HUES64 (cell line): ENCODE data around the gene DCUN1D1.

Experiments used
- H3K27ac ChIP-seq: 2 replicates; pipeline ENCODE4 v1.7.0; 2013; ENCODE audit warnings: low read depth, low read length, inconsistent platforms
- H3K27me3 ChIP-seq: 2 replicates; pipeline ENCODE4 v1.6.1; 2013; ENCODE audit warnings: mild to moderate bottlenecking, low read length; ENCODE audit not compliant: insufficient read depth
- H3K36me3 ChIP-seq: 2 replicates; pipeline ENCODE4 v1.6.1; 2013; ENCODE audit warnings: mild to moderate bottlenecking, low read length; ENCODE audit not compliant: insufficient read depth
- H3K4me1 ChIP-seq: 2 replicates; pipeline ENCODE4 v1.6.1; 2013; ENCODE audit warnings: mild to moderate bottlenecking, low read length, moderate library complexity; ENCODE audit not compliant: insufficient read depth
- H3K4me3 ChIP-seq: 2 replicates; pipeline ENCODE4 v1.5.1; 2013; ENCODE audit warnings: mild to moderate bottlenecking, low read length, moderate library complexity
- H3K9ac ChIP-seq: 2 replicates; pipeline ENCODE4 v1.6.1; 2013; ENCODE audit warnings: mild to moderate bottlenecking, low read depth, low read length
- H3K9me3 ChIP-seq: 2 replicates; pipeline ENCODE4 v1.6.1; 2013; ENCODE audit warnings: low read depth, low read length; ENCODE audit not compliant: insufficient read depth
- WGBS: fragments of 150-250, 120-280 bp; methylation state at CpG from one replicate; pipeline ENCODE4 v1.1.7; 2013; ENCODE audit warnings: missing lambda C conversion rate; 5-methylcytosine and 5-hydroxymethylcytosine counted together

The DCUN1D1 gene

GRCh38 chr3:182889948-182890629 lies 90.2 kb downstream of the DCUN1D1 start:
- no peaks in the 10 kb centered on the region for H3K4me1 ChIP-seq
- no peak overlapping the region for H3K9ac ChIP-seq
- no peaks in the 10 kb centered on the region for H3K27me3 ChIP-seq
- 0 out of 2 replicates have a peak, but pooled peaks cover 5% of the 10 kb centered on the region for H3K36me3 ChIP-seq
- no peaks in the 10 kb centered on the region for H3K9me3 ChIP-seq
- no peak overlapping the region for H3K4me3 ChIP-seq
- no peak overlapping the region for H3K27ac ChIP-seq
- 95% methylated on average over 2 of the region's 3 CpGs for WGBS
